Metanephros (tissue), 2 donors: ENCODE results near the gene ACTRT3. TPM values are rescaled to one million over a fixed set of nuclear protein-coding genes. Genes with fewer than 3 reads are reported as not detected.

Experiments used
- small RNA-seq: library from RNA; depleted of rRNA; stranded (forward); fragments of <200 nt; gene quantifications from one replicate; pipeline ENCODE3, GENCODE V24; 2014; ENCODE audit warnings: low replicate concordance
- total RNA-seq: library from RNA; depleted of rRNA; stranded (reverse); fragments of >200 nt; gene quantifications from one replicate; pipeline ENCODE4 v1.2.3, GENCODE V29; 2014

Gene ACTRT3
- 3.0 TPM for total RNA-seq

DNA sequence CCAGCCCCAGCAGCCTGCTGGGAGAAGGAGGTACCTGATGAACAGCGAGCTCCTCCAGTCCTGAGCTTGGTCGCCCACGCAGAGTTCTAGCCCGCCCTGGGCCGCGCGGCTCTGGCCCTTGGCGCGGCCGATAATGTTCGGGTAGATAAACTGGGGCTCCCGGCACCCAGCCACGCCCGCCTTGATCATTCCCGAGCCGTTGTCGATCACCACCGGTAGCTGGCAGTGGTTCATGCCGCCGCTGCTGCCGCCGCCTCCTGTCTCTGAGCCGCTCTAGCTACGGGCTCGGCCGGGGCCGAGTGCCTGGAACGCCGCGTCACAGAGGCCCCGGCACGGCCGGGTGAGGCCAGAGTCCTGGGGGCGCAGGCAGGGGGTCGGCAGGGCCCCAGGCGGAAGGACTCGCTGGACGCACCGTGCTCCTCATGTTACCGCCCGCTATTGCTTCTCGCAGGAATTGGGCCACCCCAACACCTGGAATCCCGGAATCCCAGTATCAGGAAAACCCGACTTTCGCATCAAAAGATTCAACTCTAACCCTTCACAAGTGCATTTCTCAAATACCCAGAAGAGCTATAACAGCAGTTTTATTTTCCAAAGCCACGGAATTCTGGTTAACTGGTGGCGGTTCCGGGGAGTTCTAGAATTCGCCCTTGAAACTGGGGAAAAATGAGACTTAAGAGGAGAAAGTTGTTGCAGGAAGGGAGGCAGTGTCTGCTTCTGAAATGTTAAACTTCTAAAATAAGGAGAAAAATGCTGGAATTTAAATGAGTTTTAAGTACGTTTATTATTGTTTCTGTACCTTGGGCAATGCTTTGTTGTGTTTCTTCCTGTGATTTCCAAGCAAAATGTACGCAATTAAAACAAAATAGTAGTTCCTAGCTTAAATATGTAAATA, at the start of gene ACTRT3:
ACTRT3 (minus strand) TSS at position 275 of the 895 bp plus-strand sequence; CDS start at position 234, 41 bp downstream.

GRCh38 chr3:169812332-169813235, 43.2 kb upstream of the ACTRT3 start, which contains the start of the genes LRRC34 and LRRIQ4:
Gene LRRC34, minus strand, starts transcription at chr3:169812904. Its CDS starts 356 bp downstream, at chr3:169812548.
Gene LRRIQ4, plus strand, starts transcription at chr3:169812870. Its CDS starts 9,052 bp downstream, at chr3:169821922.

DNA sequence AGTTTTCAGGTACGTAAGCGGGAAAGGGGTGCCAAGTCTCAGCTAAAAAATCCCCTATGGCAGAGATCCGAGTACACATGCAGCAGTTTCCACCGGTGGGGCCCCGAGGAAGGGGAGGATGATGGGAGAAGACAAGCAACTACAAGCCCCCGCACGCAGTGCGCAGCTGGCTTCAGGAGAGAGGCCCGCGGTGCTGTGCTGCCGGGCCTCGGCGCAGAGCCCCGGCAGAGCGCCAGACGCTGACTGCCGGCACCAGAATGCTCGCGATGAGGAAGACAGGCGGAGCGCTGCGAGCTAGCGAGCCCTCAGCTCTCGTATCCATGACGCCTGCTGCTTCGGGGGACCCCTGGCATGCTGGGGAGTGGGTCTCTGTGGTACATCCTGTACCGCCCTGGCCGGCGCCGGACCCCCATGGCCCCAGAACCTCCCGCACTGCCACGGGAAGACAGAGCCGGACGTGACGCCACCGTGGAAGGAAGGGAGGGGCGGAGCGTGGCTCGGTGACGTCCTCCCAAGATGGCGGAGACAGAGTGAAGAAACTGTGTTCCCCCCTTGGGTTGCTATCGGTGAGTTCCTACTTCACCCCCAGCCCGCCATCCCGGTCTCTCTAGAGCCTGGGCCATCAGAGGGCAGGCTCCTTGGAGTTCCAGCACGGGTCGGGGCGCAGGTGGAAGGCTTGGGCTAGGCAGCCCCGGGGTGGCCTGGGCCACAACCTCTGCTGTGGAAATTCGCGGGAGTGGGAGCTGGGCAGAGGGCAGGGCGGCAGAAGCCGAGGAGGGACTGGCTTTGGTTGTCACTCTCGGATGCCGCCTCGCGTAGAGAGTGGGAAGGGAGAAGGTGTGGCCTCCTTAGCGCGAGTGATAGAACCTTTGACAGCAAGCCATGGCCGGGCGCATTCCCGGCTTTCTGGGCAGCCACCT, 3.8 kb upstream of the ACTRT3 start, which contains the start of gene MYNN:
MYNN (plus strand) TSS at position 500 of the 920 bp plus-strand sequence. CDS start 900 bp downstream, outside the sequence.

GRCh38 chr3:169764882-169765612, 4.3 kb downstream of the ACTRT3 start, which contains the start of gene TERC:
Gene TERC, minus strand, starts transcription at chr3:169765060.

Small RNA genes within 50 kb of the gene (small RNA-seq; reads per million reads assigned to genes)
- not detected for gene RNU6-637P

Other genes with a start within 250 kb of the ACTRT3 start
- gene MECOM, start 105.8 kb downstream of the ACTRT3 start, total RNA-seq, result 198 TPM
- 608 TPM for gene TERC, start 4.5 kb downstream of the ACTRT3 start, total RNA-seq
- 16.8 TPM for gene MYNN, start 3.8 kb upstream of the ACTRT3 start, total RNA-seq
- 0.35 TPM for gene LRRIQ4, start 43.3 kb upstream of the ACTRT3 start, total RNA-seq
- gene LRRC34, start 43.3 kb upstream of the ACTRT3 start, total RNA-seq, result 8.3 TPM
- gene LRRC31, start 100.4 kb upstream of the ACTRT3 start, total RNA-seq, result not detected
- 0.18 TPM for gene SAMD7, start 142.0 kb upstream of the ACTRT3 start, total RNA-seq
- 56.0 TPM for gene SEC62, start 197.2 kb upstream of the ACTRT3 start, total RNA-seq